ENCODE data around the gene ANO6. TPM values are rescaled to one million over a fixed set of nuclear protein-coding genes. Genes with fewer than 3 reads are reported as not detected.
"Not testable (repeated sequence)": the region's sequence is repeated elsewhere in the genome, so short reads cannot be mapped to it uniquely, and the experiment has no call there.

The ANO6 gene, protein sequence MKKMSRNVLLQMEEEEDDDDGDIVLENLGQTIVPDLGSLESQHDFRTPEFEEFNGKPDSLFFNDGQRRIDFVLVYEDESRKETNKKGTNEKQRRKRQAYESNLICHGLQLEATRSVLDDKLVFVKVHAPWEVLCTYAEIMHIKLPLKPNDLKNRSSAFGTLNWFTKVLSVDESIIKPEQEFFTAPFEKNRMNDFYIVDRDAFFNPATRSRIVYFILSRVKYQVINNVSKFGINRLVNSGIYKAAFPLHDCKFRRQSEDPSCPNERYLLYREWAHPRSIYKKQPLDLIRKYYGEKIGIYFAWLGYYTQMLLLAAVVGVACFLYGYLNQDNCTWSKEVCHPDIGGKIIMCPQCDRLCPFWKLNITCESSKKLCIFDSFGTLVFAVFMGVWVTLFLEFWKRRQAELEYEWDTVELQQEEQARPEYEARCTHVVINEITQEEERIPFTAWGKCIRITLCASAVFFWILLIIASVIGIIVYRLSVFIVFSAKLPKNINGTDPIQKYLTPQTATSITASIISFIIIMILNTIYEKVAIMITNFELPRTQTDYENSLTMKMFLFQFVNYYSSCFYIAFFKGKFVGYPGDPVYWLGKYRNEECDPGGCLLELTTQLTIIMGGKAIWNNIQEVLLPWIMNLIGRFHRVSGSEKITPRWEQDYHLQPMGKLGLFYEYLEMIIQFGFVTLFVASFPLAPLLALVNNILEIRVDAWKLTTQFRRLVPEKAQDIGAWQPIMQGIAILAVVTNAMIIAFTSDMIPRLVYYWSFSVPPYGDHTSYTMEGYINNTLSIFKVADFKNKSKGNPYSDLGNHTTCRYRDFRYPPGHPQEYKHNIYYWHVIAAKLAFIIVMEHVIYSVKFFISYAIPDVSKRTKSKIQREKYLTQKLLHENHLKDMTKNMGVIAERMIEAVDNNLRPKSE
- total RNA-seq, result 37.4 and 57.6 TPM in 2 replicates

- TF ChIP-seq CTCF (conservative IDR thresholded peaks at IDR 0.05; ENCODE audit: low read depth, low read length), result peak; percentile 44
- no peak for DNase-seq (ENCODE audit: low read depth)
- H3K4me3 ChIP-seq (ENCODE audit: low read depth, low read length), result peak within 1 kb of the TSS; percentile 89
These were observed at the start of gene ANO6 for GRCh38 chr12:45215419-45216229. Gene ANO6, plus strand, starts transcription at chr12:45216095. Its CDS starts 227 bp downstream, at chr12:45216322.

DNA sequence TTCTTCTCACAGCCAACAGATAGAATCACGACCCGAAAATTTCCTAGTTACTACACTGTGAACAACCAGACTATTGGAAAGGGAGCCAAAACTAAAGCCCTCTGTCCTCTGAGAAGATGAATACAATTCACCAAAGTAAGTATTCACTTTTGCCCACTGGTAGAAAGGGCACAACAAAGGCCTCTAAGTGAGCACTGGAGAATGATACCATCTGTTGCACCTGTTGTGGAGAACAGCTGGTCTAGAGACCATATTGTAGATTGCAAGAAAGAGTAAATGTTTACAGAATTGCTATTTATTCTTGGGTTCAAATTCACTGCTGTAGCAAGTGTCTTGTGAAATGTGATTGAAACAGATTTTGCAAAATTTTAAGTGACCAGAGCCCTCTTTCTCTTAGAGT, 46.9 kb upstream of the ANO6 start:
- no peak overlapping the region for H3K4me3 ChIP-seq (ENCODE audit: low read depth, low read length)
- no peak for DNase-seq (ENCODE audit: low read depth)
- TF ChIP-seq CTCF (conservative IDR thresholded peaks at IDR 0.05; ENCODE audit: low read depth, low read length), result no peak

GRCh38 chr12:45170456-45171042, 45.3 kb upstream of the ANO6 start:
- peak; percentile 99 for TF ChIP-seq CTCF (conservative IDR thresholded peaks at IDR 0.05; ENCODE audit: low read depth, low read length)

GRCh38 chr12:45173293-45173692, 42.6 kb upstream of the ANO6 start:
- peak; percentile 27 for TF ChIP-seq CTCF (conservative IDR thresholded peaks at IDR 0.05; ENCODE audit: low read depth, low read length)
- H3K4me3 ChIP-seq (ENCODE audit: low read depth, low read length); DNase-seq (ENCODE audit: low read depth): not testable (repeated sequence)

More at GRCh38 chr12:45170456-45171042, 45.3 kb upstream of the ANO6 start:
- peak; percentile 15 for DNase-seq (ENCODE audit: low read depth)
- H3K4me3 ChIP-seq (ENCODE audit: low read depth, low read length), result no peak overlapping the region

GRCh38 chr12:45174595-45174994, 41.3 kb upstream of the ANO6 start:
- no peak overlapping the region for H3K4me3 ChIP-seq (ENCODE audit: low read depth, low read length)
- TF ChIP-seq CTCF (conservative IDR thresholded peaks at IDR 0.05; ENCODE audit: low read depth, low read length), result no peak
- DNase-seq (ENCODE audit: low read depth), result no peak

GRCh38 chr12:45178771-45179170, 37.1 kb upstream of the ANO6 start:
- no peak for TF ChIP-seq CTCF (conservative IDR thresholded peaks at IDR 0.05; ENCODE audit: low read depth, low read length)
- H3K4me3 ChIP-seq (ENCODE audit: low read depth, low read length), result no peak overlapping the region
- DNase-seq (ENCODE audit: low read depth), result no peak
